ENCODE data around the gene DNLZ.

- TF ChIP-seq CTCF (IDR thresholded peaks at IDR 0.05; ENCODE audit: extremely low read depth in 1 of 2, insufficient read depth in 1 of 2, low read depth in 1 of 2, low read length in 2 of 2) (no peak), POLR2A (IDR thresholded peaks at IDR 0.05; ENCODE audit: low read depth, low read length) (no peak), MAX (IDR thresholded peaks at IDR 0.05; ENCODE audit: insufficient read depth, insufficient read length) (no peak), EZH2 (IDR thresholded peaks at IDR 0.05; ENCODE audit: borderline replicate concordance, low read depth, low read length, severe bottlenecking) (no peak)
These were observed 6.5 kb upstream of the DNLZ start for GRCh38 chr9:136370037-136370436.

Data from endothelial cell of umbilical vein (primary cell).